ENCODE results near the gene NHEJ1.

GRCh38 chr2:219028996-219029828 is 131.4 kb downstream of the NHEJ1 start:
- no peak for TF ChIP-seq EZH2 (IDR thresholded peaks at IDR 0.05; ENCODE audit: borderline replicate concordance, low read length)
- TF ChIP-seq, protein P1, sequence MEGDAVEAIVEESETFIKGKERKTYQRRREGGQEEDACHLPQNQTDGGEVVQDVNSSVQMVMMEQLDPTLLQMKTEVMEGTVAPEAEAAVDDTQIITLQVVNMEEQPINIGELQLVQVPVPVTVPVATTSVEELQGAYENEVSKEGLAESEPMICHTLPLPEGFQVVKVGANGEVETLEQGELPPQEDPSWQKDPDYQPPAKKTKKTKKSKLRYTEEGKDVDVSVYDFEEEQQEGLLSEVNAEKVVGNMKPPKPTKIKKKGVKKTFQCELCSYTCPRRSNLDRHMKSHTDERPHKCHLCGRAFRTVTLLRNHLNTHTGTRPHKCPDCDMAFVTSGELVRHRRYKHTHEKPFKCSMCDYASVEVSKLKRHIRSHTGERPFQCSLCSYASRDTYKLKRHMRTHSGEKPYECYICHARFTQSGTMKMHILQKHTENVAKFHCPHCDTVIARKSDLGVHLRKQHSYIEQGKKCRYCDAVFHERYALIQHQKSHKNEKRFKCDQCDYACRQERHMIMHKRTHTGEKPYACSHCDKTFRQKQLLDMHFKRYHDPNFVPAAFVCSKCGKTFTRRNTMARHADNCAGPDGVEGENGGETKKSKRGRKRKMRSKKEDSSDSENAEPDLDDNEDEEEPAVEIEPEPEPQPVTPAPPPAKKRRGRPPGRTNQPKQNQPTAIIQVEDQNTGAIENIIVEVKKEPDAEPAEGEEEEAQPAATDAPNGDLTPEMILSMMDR (conservative IDR thresholded peaks at IDR 0.05 in 1 of 2, IDR thresholded peaks at IDR 0.05 in 1 of 2; ENCODE audit: extremely low read depth in 1 of 2, insufficient read depth in 1 of 2, low read depth in 1 of 2, low read length in 2 of 2), result no peak
